ENCODE data around the gene RRN3. TPM values are rescaled to one million over a fixed set of nuclear protein-coding genes. Genes with fewer than 3 reads are reported as not detected.
"Not testable (repeated sequence)": the region's sequence is repeated elsewhere in the genome, so short reads cannot be mapped to it uniquely, and the experiment has no call there.

RRN3 gene
- total RNA-seq, 2 experiments from 2014 or later: 16.6 to 24.7 TPM

- BruUV-seq (replicated peaks); H3K4me1 ChIP-seq (ENCODE audit: insufficient read depth, low read length, poor library complexity, severe bottlenecking); intact Hi-C loops (cut with micrococcal nuclease; ENCODE audit: unreplicated experiment): not testable (repeated sequence)
Observed at GRCh38 chr16:15023381-15024077, 70.5 kb downstream of the RRN3 start.

GRCh38 chr16:15022194-15022593, 71.9 kb downstream of the RRN3 start:
- H4K20me1 ChIP-seq (ENCODE audit: insufficient read depth, low read length); H2AFZ ChIP-seq (ENCODE audit: low read length); H3K9me3 ChIP-seq (ENCODE audit: low read length); H3K79me2 ChIP-seq (ENCODE audit: insufficient read depth, low read depth, low read length); H3K4me1 ChIP-seq (ENCODE audit: insufficient read depth, low read length, poor library complexity, severe bottlenecking); H3K27ac ChIP-seq (ENCODE audit: low read depth, low read length, poor library complexity, severe bottlenecking); H3K4me2 ChIP-seq (ENCODE audit: low read length); H3K4me3 ChIP-seq (ENCODE audit: low read depth, low read length, poor library complexity, severe bottlenecking); CTCF ChIA-PET (ENCODE audit: unreplicated experiment); BruUV-seq (replicated peaks); H3K9me2 ChIP-seq (ENCODE audit: insufficient read depth, low read length); intact Hi-C loops (cut with micrococcal nuclease; ENCODE audit: unreplicated experiment): not testable (repeated sequence)
- peaks cover 59% of the 10 kb centered on the region for H3K36me3 ChIP-seq (ENCODE audit: insufficient read depth, low read length)
- POLR2A ChIA-PET: interaction anchor here (0.6 kb wide), 1 partner anchor 30 kb away, joined by 3 read pairs; no protein-coding TSS in a partner anchor
- TF ChIP-seq CTCF (conservative IDR thresholded peaks at IDR 0.05; ENCODE audit: low read length): peak; percentile 82
- DNase-seq (ENCODE audit: low spot score): peak; percentile 85

More at GRCh38 chr16:15023381-15024077, 70.5 kb downstream of the RRN3 start:
- H3K27ac ChIP-seq (ENCODE audit: low read depth, low read length, poor library complexity, severe bottlenecking); H3K4me2 ChIP-seq (ENCODE audit: low read length); H3K9me2 ChIP-seq (ENCODE audit: insufficient read depth, low read length); H4K20me1 ChIP-seq (ENCODE audit: insufficient read depth, low read length); H3K4me3 ChIP-seq (ENCODE audit: low read depth, low read length, poor library complexity, severe bottlenecking); H2AFZ ChIP-seq (ENCODE audit: low read length); POLR2A ChIA-PET; H3K9me3 ChIP-seq (ENCODE audit: low read length); CTCF ChIA-PET (ENCODE audit: unreplicated experiment); DNase-seq (ENCODE audit: low spot score); H3K79me2 ChIP-seq (ENCODE audit: insufficient read depth, low read depth, low read length): not testable (repeated sequence)
- H3K36me3 ChIP-seq (ENCODE audit: insufficient read depth, low read length): peaks cover 51% of the 10 kb centered on the region

GRCh38 chr16:15021429-15021828, 72.6 kb downstream of the RRN3 start:
- H3K4me3 ChIP-seq (ENCODE audit: low read depth, low read length, poor library complexity, severe bottlenecking); H3K9me3 ChIP-seq (ENCODE audit: low read length); H4K20me1 ChIP-seq (ENCODE audit: insufficient read depth, low read length); H3K9me2 ChIP-seq (ENCODE audit: insufficient read depth, low read length); H3K4me1 ChIP-seq (ENCODE audit: insufficient read depth, low read length, poor library complexity, severe bottlenecking); H2AFZ ChIP-seq (ENCODE audit: low read length); H3K4me2 ChIP-seq (ENCODE audit: low read length); CTCF ChIA-PET (ENCODE audit: unreplicated experiment); H3K79me2 ChIP-seq (ENCODE audit: insufficient read depth, low read depth, low read length); H3K27ac ChIP-seq (ENCODE audit: low read depth, low read length, poor library complexity, severe bottlenecking); intact Hi-C loops (cut with micrococcal nuclease; ENCODE audit: unreplicated experiment); DNase-seq (ENCODE audit: low spot score); BruUV-seq (replicated peaks): not testable (repeated sequence)
- peaks cover 66% of the 10 kb centered on the region for H3K36me3 ChIP-seq (ENCODE audit: insufficient read depth, low read length)
- POLR2A ChIA-PET: interaction anchor here (0.6 kb wide), 1 partner anchor 61 kb away, joined by 3 read pairs; no protein-coding TSS in a partner anchor

- intact Hi-C loops (cut with micrococcal nuclease; ENCODE audit: unreplicated experiment); H3K4me3 ChIP-seq (ENCODE audit: low read depth, low read length, poor library complexity, severe bottlenecking); H4K20me1 ChIP-seq (ENCODE audit: insufficient read depth, low read length); BruUV-seq (replicated peaks); H3K27ac ChIP-seq (ENCODE audit: low read depth, low read length, poor library complexity, severe bottlenecking); H3K9me3 ChIP-seq (ENCODE audit: low read length); H2AFZ ChIP-seq (ENCODE audit: low read length); H3K9me2 ChIP-seq (ENCODE audit: insufficient read depth, low read length); POLR2A ChIA-PET; CTCF ChIA-PET (ENCODE audit: unreplicated experiment); DNase-seq (ENCODE audit: low spot score); H3K4me2 ChIP-seq (ENCODE audit: low read length); H3K79me2 ChIP-seq (ENCODE audit: insufficient read depth, low read depth, low read length): not testable (repeated sequence)
- Histone ChIP-seq H3K4me1 (ENCODE audit: insufficient read depth, low read length, poor library complexity, severe bottlenecking) (peaks cover 11% of the 10 kb centered on the region), H3K36me3 (ENCODE audit: insufficient read depth, low read length) (peaks cover 49% of the 10 kb centered on the region)
Observed at GRCh38 chr16:15016951-15017580, 77.0 kb downstream of the RRN3 start.

- intact Hi-C loops (cut with micrococcal nuclease; ENCODE audit: unreplicated experiment): not testable (repeated sequence)
Observed at GRCh38 chr16:15016354-15016753, 77.7 kb downstream of the RRN3 start.

GRCh38 chr16:15015671-15016070, 78.4 kb downstream of the RRN3 start:
- H3K27ac ChIP-seq (ENCODE audit: low read depth, low read length, poor library complexity, severe bottlenecking); H3K79me2 ChIP-seq (ENCODE audit: insufficient read depth, low read depth, low read length); H3K9me3 ChIP-seq (ENCODE audit: low read length); H3K9me2 ChIP-seq (ENCODE audit: insufficient read depth, low read length); H4K20me1 ChIP-seq (ENCODE audit: insufficient read depth, low read length); BruUV-seq (replicated peaks); H2AFZ ChIP-seq (ENCODE audit: low read length); DNase-seq (ENCODE audit: low spot score); POLR2A ChIA-PET; intact Hi-C loops (cut with micrococcal nuclease; ENCODE audit: unreplicated experiment); CTCF ChIA-PET (ENCODE audit: unreplicated experiment); H3K4me2 ChIP-seq (ENCODE audit: low read length); H3K4me3 ChIP-seq (ENCODE audit: low read depth, low read length, poor library complexity, severe bottlenecking): not testable (repeated sequence)
- peaks cover 11% of the 10 kb centered on the region for H3K4me1 ChIP-seq (ENCODE audit: insufficient read depth, low read length, poor library complexity, severe bottlenecking)
- H3K36me3 ChIP-seq (ENCODE audit: insufficient read depth, low read length): peaks cover 55% of the 10 kb centered on the region

More at GRCh38 chr16:15016354-15016753, 77.7 kb downstream of the RRN3 start:
- H3K27ac ChIP-seq (ENCODE audit: low read depth, low read length, poor library complexity, severe bottlenecking); DNase-seq (ENCODE audit: low spot score); H3K9me3 ChIP-seq (ENCODE audit: low read length); POLR2A ChIA-PET; CTCF ChIA-PET (ENCODE audit: unreplicated experiment); H3K4me3 ChIP-seq (ENCODE audit: low read depth, low read length, poor library complexity, severe bottlenecking); H3K9me2 ChIP-seq (ENCODE audit: insufficient read depth, low read length); H2AFZ ChIP-seq (ENCODE audit: low read length); H3K4me2 ChIP-seq (ENCODE audit: low read length); H3K79me2 ChIP-seq (ENCODE audit: insufficient read depth, low read depth, low read length); H4K20me1 ChIP-seq (ENCODE audit: insufficient read depth, low read length): not testable (repeated sequence)
- Histone ChIP-seq H3K4me1 (ENCODE audit: insufficient read depth, low read length, poor library complexity, severe bottlenecking) (peaks cover 11% of the 10 kb centered on the region), H3K36me3 (ENCODE audit: insufficient read depth, low read length) (peaks cover 50% of the 10 kb centered on the region)
- TSS peak; percentile 28 for BruUV-seq (replicated peaks)
